GM21576 (cell line): ENCODE data around the gene GCSH.

Experiments used
- ATAC-seq: cut with Tn5 transposase; IDR thresholded peaks from one replicate; pipeline ENCODE4 v1.9.1; 2021; ENCODE audit warnings: mild to moderate bottlenecking, moderate library complexity; ENCODE audit not compliant: unreplicated experiment

GCSH gene

GRCh38 chr16:81060576-81061306 is 35.5 kb downstream of the GCSH start:
- no peak for ATAC-seq

- ATAC-seq = no peak
Measured at GRCh38 chr16:81053761-81054160, 42.4 kb downstream of the GCSH start.

GRCh38 chr16:81042821-81043220 is 53.4 kb downstream of the GCSH start:
- ATAC-seq = no peak

GRCh38 chr16:81041696-81042095 is 54.5 kb downstream of the GCSH start:
- ATAC-seq = no peak

GRCh38 chr16:81040842-81041241 is 55.4 kb downstream of the GCSH start:
- no peak for ATAC-seq

- no peak for ATAC-seq
Measured at GRCh38 chr16:81040131-81040530, 56.1 kb downstream of the GCSH start.

DNA sequence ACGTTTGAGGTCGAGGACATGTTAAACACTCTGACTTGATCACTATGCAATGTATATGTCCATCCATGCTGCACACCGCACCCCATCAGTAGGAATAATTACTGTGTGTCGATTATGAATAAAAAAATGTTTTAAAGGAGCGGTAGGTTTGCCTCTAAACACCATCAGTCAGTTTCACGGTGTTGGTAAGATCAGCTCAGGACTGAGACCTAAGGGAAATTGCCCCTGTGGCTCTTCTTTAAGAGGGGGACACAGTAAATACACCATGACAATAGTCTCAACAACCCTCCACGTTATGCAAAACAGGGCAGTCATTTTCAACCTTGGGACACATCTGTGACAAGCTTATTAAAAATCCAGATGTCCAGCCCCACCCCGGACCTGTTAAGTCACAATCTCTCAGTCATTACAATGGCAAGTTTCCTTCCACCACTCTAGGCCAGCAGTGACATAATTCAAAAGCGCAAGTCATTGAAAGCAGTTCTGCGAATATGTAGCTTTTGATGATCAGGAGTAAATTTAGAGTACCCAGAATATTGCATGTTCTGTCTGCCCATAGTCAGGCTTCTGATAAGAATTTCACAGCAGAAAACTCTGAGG is 59.3 kb downstream of the GCSH start:
- ATAC-seq = no peak

GRCh38 chr16:81035975-81036750 is 60.0 kb downstream of the GCSH start:
- ATAC-seq = peak; percentile 56

- peak; percentile 82 for ATAC-seq
Measured at GRCh38 chr16:81035398-81035974, 60.7 kb downstream of the GCSH start, which contains the start of gene ATMIN. Gene ATMIN, plus strand, starts transcription at chr16:81035842. Its CDS starts 29 bp downstream, at chr16:81035871.
